HG03066 (cell line): ENCODE results near the gene BCAR1.
"Not testable (repeated sequence)": the region's sequence is repeated elsewhere in the genome, so short reads cannot be mapped to it uniquely, and the experiment has no call there.

Experiments used
- ATAC-seq: cut with Tn5 transposase; IDR thresholded peaks from one replicate; pipeline ENCODE4 v1.9.1; 2021; ENCODE audit warnings: low read depth; ENCODE audit not compliant: unreplicated experiment

BCAR1 gene

DNA sequence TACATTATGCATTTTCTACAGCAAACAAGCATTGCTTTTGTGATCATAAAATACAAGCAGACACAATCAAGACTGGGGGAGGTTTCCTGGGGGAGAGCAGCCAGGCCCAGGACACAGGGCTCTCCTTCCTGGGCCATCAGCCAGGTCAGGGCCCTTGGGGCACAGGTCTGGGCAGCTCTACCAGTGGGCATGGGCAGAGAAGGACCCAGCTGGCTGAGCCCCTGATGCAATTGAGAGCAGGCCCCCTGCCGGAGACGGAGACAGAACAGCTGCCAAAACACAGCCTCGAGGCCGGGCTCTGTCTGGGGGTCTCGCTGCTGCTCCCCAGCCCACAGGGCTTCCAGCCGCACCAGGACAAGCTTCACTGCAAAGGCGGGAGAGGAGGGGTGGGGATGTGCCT, 10.8 kb downstream of the BCAR1 start:
- not testable (repeated sequence) for ATAC-seq

- ATAC-seq: no peak
Observed at GRCh38 chr16:75239542-75240122, 11.8 kb downstream of the BCAR1 start.

- no peak for ATAC-seq
Observed at GRCh38 chr16:75238853-75239541, 12.4 kb downstream of the BCAR1 start.

- no peak for ATAC-seq
Observed at GRCh38 chr16:75238132-75238852, 13.1 kb downstream of the BCAR1 start.

DNA sequence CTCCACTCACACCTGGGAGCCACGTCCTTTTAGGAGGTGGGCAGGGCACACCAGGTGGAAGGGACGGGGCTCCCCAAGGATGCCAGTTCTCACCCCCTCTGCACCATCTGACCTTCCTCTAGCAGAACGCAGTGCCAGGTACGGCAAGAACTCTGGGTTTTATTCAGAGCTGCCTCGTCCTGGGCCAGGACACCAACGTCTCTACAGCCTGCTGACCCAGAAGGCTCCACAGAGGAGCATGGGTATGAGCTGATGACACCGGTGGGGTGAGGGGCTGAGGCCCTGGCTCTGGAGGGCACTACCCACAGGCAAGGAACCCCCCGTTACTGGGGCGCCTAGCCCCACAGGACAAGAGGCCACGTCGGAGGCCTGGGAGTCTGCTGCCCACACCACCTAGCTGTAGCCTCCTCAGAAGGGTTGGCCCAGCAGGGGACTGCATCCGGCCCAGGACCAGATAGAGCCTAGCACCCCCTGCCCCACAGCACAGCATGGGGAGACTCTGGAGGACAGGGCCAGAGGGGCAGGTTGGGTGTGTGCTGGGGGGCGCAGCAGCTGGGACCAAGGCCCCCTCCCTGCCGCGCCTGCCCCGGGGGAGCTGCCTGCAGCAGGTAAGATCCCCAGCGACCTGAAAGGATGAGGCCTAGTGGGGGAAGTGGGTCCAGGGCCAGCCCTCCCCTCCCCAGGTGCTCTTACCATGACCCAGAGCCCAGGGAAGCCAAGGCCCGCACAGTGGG, 13.9 kb downstream of the BCAR1 start:
- no peak for ATAC-seq

DNA sequence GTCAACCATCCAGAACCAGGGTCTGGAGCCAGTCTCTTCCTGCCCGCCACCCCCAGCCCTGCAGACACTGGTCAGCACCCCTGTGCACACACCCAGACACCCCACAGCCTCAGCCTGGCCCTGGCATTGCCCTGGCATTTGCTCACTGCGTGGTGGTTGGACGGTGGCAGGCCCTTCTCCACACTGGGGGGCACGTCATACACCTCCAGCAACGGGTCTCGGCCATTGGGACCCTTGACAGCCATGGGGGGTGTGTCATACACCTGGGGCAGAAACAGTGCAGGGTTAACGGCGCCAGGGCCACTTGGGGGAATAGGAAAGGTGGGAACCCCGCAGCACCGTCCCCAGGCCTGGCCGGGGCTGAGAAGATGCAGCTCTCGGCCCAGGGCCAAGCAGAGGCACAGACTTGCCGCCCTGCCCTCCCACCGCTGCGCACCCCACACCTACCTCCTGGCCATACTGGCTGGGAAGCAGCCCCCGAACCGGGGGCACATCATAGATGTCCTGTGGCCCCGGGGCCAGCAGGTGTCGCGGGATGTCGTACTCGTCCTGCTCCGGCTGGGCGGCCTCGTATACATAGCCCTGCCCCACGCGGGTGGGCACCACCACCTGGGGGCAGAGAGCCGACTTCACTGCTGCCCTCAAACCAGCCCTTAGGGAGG, 14.6 kb downstream of the BCAR1 start:
- no peak for ATAC-seq

DNA sequence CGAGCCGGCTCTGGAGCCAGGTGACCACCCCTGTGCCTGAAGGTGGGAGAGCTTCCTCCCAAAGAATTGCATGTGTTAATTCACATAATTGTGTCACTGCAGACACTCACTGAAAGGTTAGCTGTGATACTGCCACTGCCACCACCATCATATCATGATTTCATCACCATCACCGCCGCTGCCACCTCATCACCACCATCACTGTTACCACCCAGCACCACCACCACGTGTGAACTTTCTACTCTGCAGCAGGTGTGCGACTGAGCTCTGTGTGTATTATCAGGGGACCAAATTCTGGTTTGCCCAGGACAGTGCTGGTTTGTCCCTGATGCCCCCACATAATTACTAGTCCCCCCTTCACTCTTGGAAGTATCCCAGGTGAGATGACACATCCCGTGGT, 15.2 kb downstream of the BCAR1 start:
- no peak for ATAC-seq

DNA sequence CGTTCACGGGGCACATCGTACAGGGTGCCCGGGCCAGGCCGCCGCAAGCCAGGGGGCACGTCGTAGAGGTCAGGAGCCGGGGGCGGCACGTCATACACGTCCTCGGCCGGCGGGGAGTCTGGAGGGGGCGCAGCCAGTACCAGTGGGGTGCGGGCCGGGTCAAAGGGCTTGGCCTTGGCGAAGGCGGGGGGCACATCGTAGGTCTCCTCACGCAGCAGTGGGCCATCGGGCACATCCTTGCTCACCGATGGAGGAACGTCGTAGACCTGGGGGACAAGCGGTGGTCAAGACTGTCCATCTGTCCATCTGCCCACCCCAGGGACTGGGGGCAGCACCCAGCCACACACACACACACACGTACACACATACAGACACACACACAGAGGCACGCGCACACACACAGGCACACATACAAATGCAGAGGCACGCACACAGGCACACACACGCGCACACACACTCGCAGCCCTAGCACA, 15.7 kb downstream of the BCAR1 start:
- ATAC-seq: no peak

DNA sequence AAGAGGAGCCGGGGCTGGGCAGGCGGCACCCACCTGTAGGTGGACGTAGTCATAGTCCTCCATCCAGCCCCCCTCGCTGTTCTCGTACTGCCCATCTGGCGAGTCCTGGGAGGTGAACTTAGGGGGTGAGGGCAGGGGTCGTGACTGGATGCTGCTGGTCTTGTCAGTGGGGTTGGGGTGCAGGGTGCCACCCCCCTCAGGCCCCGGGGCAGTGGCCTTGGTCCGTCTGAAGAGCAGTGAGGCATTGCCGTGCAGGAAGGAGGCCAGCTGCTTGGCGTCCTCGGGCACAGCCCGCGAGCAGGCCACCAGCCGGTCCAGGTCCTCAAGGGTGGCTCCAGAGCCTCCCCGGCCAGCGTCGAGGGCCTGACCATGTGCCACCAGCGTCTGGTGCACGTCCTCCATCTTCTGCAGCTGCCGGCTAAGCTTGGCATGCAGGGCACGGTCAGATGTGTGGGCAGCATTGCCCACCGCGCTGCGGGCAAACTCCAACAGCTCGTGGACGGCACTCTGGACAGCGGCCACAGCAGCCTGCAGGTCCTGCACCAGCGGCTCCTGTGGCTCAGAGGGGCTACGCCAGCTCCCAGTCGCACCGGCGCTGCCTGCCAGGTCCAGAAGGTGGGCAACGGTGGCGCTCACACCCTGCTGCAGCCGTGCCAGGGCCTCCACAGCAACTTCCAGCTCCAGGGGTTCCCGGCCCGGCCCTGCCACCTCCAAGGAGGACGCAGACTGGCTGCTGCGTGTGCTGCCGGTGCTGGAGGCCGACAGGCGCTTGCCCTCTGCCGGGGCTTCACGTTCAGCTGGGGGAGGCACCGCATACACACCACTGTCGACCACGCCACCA, 16.3 kb downstream of the BCAR1 start:
- no peak for ATAC-seq

GRCh38 chr16:75233611-75233938, 17.8 kb downstream of the BCAR1 start:
- no peak for ATAC-seq

DNA sequence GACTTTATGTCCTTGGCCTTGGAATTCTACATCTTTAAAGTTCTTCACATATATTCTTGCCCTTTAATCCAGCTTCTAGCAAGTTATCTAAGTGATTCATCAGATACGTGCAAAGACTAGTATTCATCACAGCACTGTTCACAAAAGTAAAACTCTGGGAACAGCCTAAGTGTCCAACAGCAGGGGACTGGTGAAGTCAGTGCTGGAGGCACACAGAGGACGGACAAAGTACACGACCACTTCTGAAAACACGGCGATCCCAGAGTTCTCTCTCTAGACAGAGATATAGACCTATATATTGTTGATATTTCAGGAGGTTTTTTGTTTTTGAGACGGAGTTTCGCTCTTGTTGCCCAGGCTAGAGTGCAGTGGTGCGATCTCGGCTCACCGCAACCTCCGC, 19.9 kb downstream of the BCAR1 start:
- no peak for ATAC-seq

DNA sequence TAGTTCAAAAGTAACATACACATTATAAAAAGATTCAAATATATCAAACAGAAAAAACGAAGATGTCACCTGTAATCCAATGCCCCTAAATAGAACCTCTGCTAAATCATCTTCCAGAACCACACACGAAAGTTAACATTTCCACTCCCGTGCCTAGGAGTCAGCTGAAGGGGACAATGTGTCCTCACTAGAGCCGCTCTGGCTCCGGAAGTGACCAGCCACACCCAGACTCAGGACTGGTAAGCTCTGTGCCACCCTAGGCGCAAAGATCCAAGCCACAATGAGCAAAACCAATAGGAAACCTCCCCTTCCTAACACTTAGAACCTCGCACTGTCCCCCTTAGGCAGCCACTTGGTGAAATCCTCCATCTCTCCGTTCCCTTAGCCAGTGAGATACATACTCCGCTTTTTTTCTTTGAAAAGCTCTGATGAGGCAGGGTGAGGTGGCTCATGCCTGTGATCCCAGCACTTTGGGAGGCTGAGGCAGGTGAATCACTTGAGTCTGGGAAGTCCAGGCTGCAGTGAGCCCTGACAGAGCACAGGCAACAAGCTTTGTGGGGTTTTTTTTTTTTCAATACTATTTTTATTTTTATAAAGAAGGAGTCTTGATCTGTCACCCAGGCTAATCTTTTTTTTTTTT, 20.8 kb downstream of the BCAR1 start:
- no peak for ATAC-seq

DNA sequence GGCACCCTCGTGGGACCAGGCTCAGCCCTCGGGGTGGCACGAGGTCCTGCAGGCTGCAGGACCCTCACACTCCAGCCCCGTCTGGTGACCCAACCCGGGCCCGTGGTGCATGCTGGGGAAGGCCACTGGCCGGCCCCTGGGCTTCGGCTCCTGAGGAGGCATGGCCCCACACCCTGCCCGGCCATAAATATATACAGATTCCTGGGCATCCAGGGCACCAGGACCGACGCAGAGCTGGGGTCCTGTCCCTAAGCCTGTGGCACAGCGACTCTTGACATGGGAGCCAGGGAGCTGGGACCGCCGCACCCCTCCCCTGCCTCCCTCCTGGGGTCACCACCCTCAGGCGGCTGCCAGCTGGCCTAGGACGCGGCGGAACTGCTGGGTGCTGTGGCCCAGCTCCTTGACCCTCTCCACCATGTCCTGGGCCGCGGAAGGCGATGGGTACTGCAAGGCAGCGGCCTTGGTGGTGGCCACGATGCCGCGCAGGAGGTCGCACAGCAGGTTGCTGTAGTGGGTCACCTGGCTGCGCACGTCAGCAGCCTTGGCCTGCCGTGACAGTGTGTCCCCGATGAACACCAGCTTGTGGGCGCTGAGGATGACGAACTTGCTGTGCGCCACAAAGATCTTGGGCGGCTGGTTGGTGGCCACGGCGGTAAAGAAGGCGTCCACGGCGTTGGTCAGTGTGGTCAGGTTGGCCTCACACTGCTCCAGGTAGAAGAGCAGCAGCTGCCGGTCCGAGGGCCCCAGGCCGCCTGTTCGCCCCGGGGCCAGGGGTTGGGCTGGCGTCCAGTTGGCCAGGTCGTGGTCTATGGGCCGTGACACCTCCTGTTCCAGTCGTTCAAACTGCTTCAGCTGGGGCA, 22.0 kb downstream of the BCAR1 start:
- no peak for ATAC-seq

GRCh38 chr16:75228143-75228976, 23.1 kb downstream of the BCAR1 start:
- no peak for ATAC-seq

DNA sequence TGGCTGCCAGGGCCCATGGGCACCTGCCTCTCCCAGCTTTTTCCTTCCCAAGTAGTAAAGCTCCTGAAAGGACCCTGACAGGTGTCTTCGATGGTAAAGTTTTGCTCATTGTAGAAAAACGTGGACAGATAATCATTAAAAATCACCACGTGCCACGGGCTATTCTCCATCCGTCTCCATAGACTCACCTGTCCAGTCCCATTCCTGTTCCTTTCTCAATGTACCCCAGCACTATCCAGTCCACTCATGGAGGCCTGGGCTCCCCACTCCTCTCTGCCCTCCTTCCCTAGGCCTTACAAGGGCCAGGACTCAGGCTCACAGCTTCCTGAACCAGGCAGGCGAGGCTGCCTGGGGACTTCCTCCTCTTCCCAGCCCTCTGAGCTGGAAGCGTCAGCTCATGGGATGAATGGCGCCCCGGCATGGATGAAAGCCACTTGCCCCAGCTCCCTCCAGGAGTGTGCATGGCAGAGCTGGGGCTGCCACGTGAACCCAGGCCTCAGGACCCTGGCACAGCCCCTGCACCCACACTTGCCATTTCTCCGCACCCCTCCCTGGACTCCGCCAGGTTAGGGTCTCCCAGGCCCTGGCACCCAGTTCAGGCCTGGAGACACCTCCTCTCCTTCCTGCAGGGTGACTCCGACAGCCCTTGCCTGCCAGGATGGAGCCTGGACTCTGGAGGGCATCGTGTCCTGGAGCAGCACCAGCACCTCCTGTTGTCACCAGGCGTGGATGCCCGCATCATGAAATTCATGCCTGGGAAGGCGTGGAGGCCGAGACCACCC, 23.9 kb downstream of the BCAR1 start:
- no peak for ATAC-seq

- no peak for ATAC-seq
Observed at GRCh38 chr16:75226550-75227360, 24.7 kb downstream of the BCAR1 start.
